HL-60 (cell line): ENCODE results near the gene CACNA1E.

Experiments
- CTCF ChIP-seq: IDR thresholded peaks from one replicate; pipeline ENCODE4 v1.5.1; 2011; ENCODE audit warnings: low read length, control low read depth, inconsistent platforms; ENCODE audit not compliant: insufficient read depth
- GABPA ChIP-seq: IDR thresholded peaks from 2 replicates; pipeline ENCODE4 v1.6.1; 2012; ENCODE audit warnings: low read depth
- POLR2AphosphoS5 ChIP-seq: IDR thresholded peaks from 2 replicates; pipeline ENCODE4 v1.6.1; 2012; ENCODE audit warnings: low read depth
- REST ChIP-seq: IDR thresholded peaks from 2 replicates; pipeline ENCODE4 v1.6.1; 2012; ENCODE audit warnings: low read depth; ENCODE audit not compliant: insufficient replicate concordance

- TF ChIP-seq REST (no peak), CTCF (no peak), POLR2AphosphoS5 (no peak), GABPA (no peak)
Measured at GRCh38 chr1:181608948-181609347, 125.6 kb downstream of the CACNA1E start.
